ENCODE results near the gene GPR139. TPM values are rescaled to one million over a fixed set of nuclear protein-coding genes. Genes with fewer than 3 reads are reported as not detected.

GPR139 gene
- total and polyA plus RNA-seq, 10 of the 15 experiments (the other 5 are each of a cell fraction or from before 2014, with no cell fraction given), result not detected

GRCh38 chr16:20001856-20002707 lies 71.6 kb downstream of the GPR139 start:
- WGBS (ENCODE audit: insufficient coverage, insufficient replicate concordance, low lambda C conversion rate, missing lambda C conversion rate), result 29% methylated on average over 16 of the region's 16 CpGs
- no peak overlapping the region for H3K27ac ChIP-seq (ENCODE audit: control insufficient read depth, insufficient read depth)
- no peaks in the 10 kb centered on the region for H3K79me2 ChIP-seq (ENCODE audit: control insufficient read depth, insufficient read depth, low read length)
- CTCF ChIA-PET, result no interaction called here
- no peaks in the 10 kb centered on the region for H3K4me1 ChIP-seq (ENCODE audit: control insufficient read depth, insufficient read depth, low read length)
- H2AFZ ChIP-seq (ENCODE audit: control insufficient read depth, low read depth, low read length), result no peak overlapping the region
- intact Hi-C loops (cut with micrococcal nuclease; ENCODE audit: unreplicated experiment) (no loop called here), in situ Hi-C loops (cut with MboI) (no loop called here)
- ATAC-seq (no peak), FAIRE-seq (no peak), DNase-seq (ENCODE audit: low read depth, low spot score) (no peak)
- no peak for TF ChIP-seq ASH2L (IDR thresholded peaks at IDR 0.05; ENCODE audit: borderline replicate concordance, low read depth)
- no peak for TF ChIP-seq ZNF24 (IDR thresholded peaks at IDR 0.05)
- TF ChIP-seq TARDBP (IDR thresholded peaks at IDR 0.05; ENCODE audit: borderline replicate concordance), result no peak
- TF ChIP-seq STAT3 (IDR thresholded peaks at IDR 0.05; ENCODE audit: low read depth, low read length), result no peak
- TF ChIP-seq PKNOX1 (IDR thresholded peaks at IDR 0.05), result no peak
- TF ChIP-seq SREBF2 (IDR thresholded peaks at IDR 0.05; ENCODE audit: low read length), result no peak
- no peak for TF ChIP-seq MTA2 (IDR thresholded peaks at IDR 0.05; ENCODE audit: low read depth)
- TF ChIP-seq E2F8 (IDR thresholded peaks at IDR 0.05; ENCODE audit: low read depth, partially characterized antibody), result no peak
- no peak for TF ChIP-seq IRF5 (IDR thresholded peaks at IDR 0.05; ENCODE audit: borderline replicate concordance)
- no peak for TF ChIP-seq RELB (IDR thresholded peaks at IDR 0.05; ENCODE audit: low read depth)
- no peak for TF ChIP-seq NFYA (IDR thresholded peaks at IDR 0.05; ENCODE audit: borderline replicate concordance, low read depth, low read length)
- no peak for TF ChIP-seq EGR1 (IDR thresholded peaks at IDR 0.05; ENCODE audit: borderline replicate concordance in 1 of 2, low read depth in 2 of 2, low read length in 2 of 2)
- no peak for TF ChIP-seq SP1 (IDR thresholded peaks at IDR 0.05; ENCODE audit: low read depth, low read length)
- TF ChIP-seq PAX5 (IDR thresholded peaks at IDR 0.05; ENCODE audit: borderline replicate concordance, low read depth, low read length), result no peak
- no peak for TF ChIP-seq TBL1XR1 (IDR thresholded peaks at IDR 0.05; ENCODE audit: low read depth, low read length)
- SMC1A ChIA-PET (ENCODE audit: uncharacterized antibody, unreplicated experiment), result interaction anchor here (1.6 kb wide), 1 partner anchor 19 kb away, joined by 3 read pairs; no protein-coding TSS in a partner anchor
- no peak overlapping the region for H3K4me3 ChIP-seq
- H3K9me3 ChIP-seq (replicated peaks; ENCODE audit: control insufficient read depth, insufficient read depth, low read length), result no peaks in the 10 kb centered on the region
- RAD21 ChIA-PET (ENCODE audit: unreplicated experiment), result no interaction called here
- POLR2A ChIA-PET, result no interaction called here
- no peaks in the 10 kb centered on the region for H3K27me3 ChIP-seq (replicated peaks in 1 of 2; ENCODE audit: control insufficient read depth in 2 of 2, insufficient read depth in 2 of 2, low read length in 1 of 2)
- no peak overlapping the region for H3K4me2 ChIP-seq (ENCODE audit: control insufficient read depth, insufficient read depth)
- H4K20me1 ChIP-seq (ENCODE audit: control insufficient read depth, insufficient read depth), result no peaks in the 10 kb centered on the region
- BruUV-seq (replicated peaks), result no TSS peak
- H3K36me3 ChIP-seq (ENCODE audit: control insufficient read depth in 2 of 2, insufficient read depth in 2 of 2, low read length in 1 of 2), result no peaks in the 10 kb centered on the region
- H3K9ac ChIP-seq (ENCODE audit: control insufficient read depth, insufficient read depth, low read length), result no peak overlapping the region

Data from GM12878 (cell line).